ENCODE data around the gene DPF3. TPM values are rescaled to one million over a fixed set of nuclear protein-coding genes. Genes with fewer than 3 reads are reported as not detected.

DPF3 gene
- total RNA-seq, 4 donors from 2014 or later: 1.1 to 4.7 (median 1.8) TPM

DNA sequence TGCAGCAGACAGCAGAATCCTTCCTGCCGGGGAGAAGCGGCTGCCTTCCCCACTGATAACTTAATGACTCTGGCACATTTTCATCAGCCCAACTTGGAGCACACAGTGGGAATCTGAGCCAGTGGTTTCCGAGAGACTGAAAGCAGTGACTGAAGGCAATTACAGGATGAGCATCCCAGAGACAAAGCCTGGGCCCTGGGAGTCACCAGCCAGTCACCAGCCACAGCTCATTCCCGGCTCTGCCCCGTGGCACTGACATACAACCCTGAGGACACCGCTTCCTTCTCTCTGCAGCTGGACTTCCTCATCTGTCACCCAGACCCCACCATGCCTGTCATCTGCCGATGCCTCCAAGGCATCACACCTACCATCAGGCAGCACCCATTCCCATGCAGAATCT, 192.3 kb downstream of the DPF3 start:
- WGBS, 2 donors: 46 to 49% methylated on average over 7 of the region's 7 CpGs
- intact Hi-C loops (cut with DNase I; ENCODE audit: low total_unique reads): no loop called here
- no peak for TF ChIP-seq POLR2A (IDR thresholded peaks at IDR 0.05)
- TF ChIP-seq, protein P1, sequence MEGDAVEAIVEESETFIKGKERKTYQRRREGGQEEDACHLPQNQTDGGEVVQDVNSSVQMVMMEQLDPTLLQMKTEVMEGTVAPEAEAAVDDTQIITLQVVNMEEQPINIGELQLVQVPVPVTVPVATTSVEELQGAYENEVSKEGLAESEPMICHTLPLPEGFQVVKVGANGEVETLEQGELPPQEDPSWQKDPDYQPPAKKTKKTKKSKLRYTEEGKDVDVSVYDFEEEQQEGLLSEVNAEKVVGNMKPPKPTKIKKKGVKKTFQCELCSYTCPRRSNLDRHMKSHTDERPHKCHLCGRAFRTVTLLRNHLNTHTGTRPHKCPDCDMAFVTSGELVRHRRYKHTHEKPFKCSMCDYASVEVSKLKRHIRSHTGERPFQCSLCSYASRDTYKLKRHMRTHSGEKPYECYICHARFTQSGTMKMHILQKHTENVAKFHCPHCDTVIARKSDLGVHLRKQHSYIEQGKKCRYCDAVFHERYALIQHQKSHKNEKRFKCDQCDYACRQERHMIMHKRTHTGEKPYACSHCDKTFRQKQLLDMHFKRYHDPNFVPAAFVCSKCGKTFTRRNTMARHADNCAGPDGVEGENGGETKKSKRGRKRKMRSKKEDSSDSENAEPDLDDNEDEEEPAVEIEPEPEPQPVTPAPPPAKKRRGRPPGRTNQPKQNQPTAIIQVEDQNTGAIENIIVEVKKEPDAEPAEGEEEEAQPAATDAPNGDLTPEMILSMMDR (IDR thresholded peaks at IDR 0.05): no peak
- DNase-seq (ENCODE audit: low spot score in 2 of 2): peak in 1 of 2 donors; percentile 22
- no peak overlapping the region for H3K4me3 ChIP-seq (ENCODE audit: low read depth, poor library complexity, severe bottlenecking)

DNA sequence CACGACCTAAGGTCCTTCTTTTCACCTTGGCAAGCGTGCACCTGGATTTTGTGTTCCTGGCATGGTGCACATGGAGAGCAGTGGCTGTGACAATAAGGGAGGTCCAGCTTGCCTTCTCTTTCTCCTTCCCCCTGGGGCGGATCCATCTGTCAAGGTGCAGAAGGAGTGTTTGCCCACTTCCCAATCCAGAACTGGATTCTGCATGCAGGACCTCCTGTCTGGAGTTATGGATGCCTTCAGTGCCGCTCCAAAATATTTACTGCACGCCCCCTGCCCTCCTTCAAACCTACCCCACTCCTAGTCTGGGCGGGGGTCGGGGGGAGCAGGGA, 192.7 kb downstream of the DPF3 start:
- TF ChIP-seq POLR2A (IDR thresholded peaks at IDR 0.05): no peak
- no peak for DNase-seq (ENCODE audit: low spot score in 2 of 2)
- H3K4me3 ChIP-seq (ENCODE audit: low read depth, poor library complexity, severe bottlenecking): no peak overlapping the region
- intact Hi-C loops (cut with DNase I; ENCODE audit: low total_unique reads): no loop called here
- WGBS, 2 donors: 64 to 67% methylated on average over 7 of the region's 7 CpGs

DNA sequence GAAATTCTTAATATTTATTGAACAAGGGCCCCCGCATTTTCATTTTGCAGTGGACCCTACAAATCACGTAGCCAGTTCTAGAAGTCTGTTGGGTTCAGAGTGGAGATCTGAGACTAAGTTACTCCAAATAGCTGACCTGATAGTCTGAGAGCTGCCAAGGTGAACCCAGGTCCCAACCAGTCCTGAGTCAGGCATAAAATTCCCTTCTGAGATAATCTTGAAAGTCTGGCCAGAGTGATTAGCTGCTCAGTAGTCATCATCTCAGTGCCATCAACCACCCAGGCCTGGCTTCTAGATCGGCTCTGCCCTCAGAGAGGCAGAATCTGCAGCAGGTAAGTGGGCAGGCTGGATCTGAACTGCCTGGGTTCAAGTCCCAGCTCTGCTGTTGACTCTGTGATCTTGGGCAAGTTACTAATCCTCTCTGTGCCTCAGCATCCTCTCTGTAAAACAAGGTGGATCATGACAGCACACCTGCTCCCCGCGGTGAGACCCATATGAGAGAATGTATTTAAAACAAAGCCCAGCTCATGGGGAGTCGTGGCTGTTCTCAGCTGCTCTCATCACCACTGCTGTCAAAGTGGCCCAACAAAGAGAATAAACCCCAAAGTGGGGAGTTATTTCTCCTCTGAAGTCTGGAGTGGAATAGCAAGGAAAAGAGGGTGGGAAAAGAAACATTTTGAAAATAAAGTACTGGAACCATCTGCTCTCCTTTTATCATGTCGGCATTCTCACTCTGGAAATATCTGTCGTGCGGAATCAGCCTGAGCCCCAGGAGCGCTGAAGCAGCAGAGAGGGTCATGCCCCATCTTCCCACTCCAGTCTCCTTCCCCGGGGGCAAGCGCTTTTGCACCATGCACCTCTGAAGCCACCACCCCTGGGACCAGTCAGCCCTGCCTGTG, 193.3 kb downstream of the DPF3 start:
- DNase-seq (ENCODE audit: low spot score in 2 of 2): no peak
- WGBS, 2 donors: 79 to 80% methylated on average over 12 of the region's 12 CpGs
- no peak overlapping the region for H3K4me3 ChIP-seq (ENCODE audit: low read depth, poor library complexity, severe bottlenecking)
- no peak for TF ChIP-seq POLR2A (IDR thresholded peaks at IDR 0.05)
- TF ChIP-seq, protein P1 (IDR thresholded peaks at IDR 0.05): no peak
- intact Hi-C loops (cut with DNase I; ENCODE audit: low total_unique reads): no loop called here

DNA sequence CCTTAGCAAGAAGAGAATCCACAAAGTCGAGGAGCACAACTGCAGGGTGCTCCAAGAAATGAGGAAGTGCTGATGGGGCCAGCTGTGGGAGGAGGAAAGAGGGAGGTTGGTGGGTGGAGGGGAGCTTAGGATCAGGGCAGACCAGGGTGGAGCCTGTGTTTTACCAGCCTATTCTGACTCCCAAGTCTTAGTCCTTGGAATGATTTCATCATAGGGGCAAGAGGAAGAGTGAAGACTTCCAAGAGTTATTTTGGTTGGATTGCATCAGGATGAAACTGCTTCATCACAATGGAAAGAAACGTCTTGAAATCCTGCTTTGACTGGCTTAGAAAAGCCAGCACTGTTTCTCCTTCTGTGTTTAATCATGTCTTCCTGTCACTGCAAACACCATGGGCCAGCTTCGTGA, 194.0 kb downstream of the DPF3 start:
- DNase-seq (ENCODE audit: low spot score in 2 of 2): peak in 1 of 2 donors; percentile 51
- TF ChIP-seq, protein P1 (IDR thresholded peaks at IDR 0.05): no peak
- TF ChIP-seq POLR2A (IDR thresholded peaks at IDR 0.05): no peak
- WGBS, 2 donors: 15 to 22% methylated on average over 3 of the region's 3 CpGs
- H3K4me3 ChIP-seq (ENCODE audit: low read depth, poor library complexity, severe bottlenecking): no peak overlapping the region
- intact Hi-C loops (cut with DNase I; ENCODE audit: low total_unique reads): no loop called here

DNA sequence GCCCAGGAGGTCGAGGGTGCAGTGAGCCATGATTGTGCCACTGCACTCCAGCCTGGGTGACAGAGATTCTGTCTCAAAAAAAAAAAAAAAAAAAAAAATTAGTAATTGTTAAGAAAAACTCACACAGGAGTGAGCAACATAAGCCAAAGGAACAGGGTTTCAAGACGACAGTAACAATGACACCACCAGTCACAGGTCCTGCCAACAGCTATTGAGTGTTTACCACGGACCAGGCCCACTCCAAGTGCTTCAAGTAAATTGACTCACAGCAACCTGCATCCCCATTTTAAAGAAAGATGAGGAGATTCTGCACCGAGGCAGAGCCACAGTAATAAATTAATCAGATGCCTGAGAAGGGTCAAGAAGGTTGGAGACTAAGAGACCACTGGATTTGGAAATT, 194.5 kb downstream of the DPF3 start:
- WGBS, 2 donors: 73 to 76% methylated on average over 4 of the region's 4 CpGs
- intact Hi-C loops (cut with DNase I; ENCODE audit: low total_unique reads): no loop called here
- no peak for DNase-seq (ENCODE audit: low spot score in 2 of 2)
- no peak overlapping the region for H3K4me3 ChIP-seq (ENCODE audit: low read depth, poor library complexity, severe bottlenecking)
- TF ChIP-seq, protein P1 (IDR thresholded peaks at IDR 0.05): no peak
- TF ChIP-seq POLR2A (IDR thresholded peaks at IDR 0.05): no peak

DNA sequence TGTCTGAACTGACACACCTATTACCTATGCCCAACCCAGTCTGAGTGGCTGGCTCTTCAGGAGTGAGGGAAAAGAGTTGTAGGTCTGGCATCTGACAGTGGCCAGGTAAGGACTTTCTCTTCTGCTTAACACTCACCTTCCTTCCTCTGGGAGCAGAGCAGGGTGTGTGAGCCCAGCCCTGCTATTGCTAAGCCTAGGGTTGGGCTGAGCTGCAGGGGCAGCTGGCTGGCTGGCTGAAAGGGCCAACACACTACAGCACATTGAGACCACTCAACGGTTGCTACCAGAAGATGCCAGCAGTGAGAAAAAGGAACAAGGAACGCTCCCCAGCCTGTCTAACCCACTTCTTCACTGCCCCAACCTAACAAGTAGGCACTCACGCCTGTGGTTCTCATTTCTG, 201.2 kb downstream of the DPF3 start:
- 24 to 41% methylated on average over 3 of the region's 3 CpGs for WGBS, 2 donors
- no peak for DNase-seq (ENCODE audit: low spot score in 2 of 2)
- intact Hi-C loops (cut with DNase I; ENCODE audit: low total_unique reads): no loop called here

More for the DNA sequence above, 201.2 kb downstream of the DPF3 start:
- no peak overlapping the region for H3K4me3 ChIP-seq (ENCODE audit: low read depth, poor library complexity, severe bottlenecking)
- TF ChIP-seq, protein P1 (IDR thresholded peaks at IDR 0.05): no peak
- no peak for TF ChIP-seq POLR2A (IDR thresholded peaks at IDR 0.05)

Measured in lower leg skin (tissue), 4 donors.